NCI-H2107 treated with DMSO at 0.1 percent for 48 hours (cell line): ENCODE data around the gene IL6ST.

ENCODE experiments used
- DNase-seq: peaks from one replicate; lab custom pipeline; 2025; ENCODE audit not compliant: unreplicated experiment; lab: John Stamatoyannopoulos, UW

Gene IL6ST

DNA sequence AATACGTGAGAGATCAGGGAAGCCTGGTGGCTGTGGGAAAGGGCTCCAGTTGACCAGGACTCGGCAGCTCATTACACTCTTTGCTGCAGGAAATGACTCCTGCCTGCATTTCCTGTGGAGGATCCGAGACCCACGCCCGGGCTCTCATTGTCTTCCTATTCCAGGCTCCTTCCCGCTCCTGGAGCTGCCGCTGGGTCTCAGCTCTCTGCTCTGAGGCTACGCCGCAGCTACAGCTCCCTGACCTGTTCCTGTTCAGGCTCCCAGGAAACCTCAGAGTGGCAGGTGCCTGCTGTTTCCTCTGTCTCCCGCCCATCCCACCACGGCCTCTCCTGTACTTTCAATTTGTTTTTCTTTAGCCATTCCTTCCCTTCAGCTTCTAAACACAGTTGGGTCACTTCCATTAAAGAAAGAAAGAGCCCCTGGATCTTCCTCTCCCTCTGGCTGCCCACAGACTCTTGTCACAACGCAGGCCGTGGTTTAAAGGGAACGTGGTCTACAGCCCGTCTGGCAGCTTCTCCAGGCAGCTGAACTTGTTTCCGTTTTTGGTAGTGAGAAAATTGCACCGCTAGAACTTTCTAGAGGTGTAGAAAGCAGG lies 71.5 kb downstream of the IL6ST start:
- no peak for DNase-seq

GRCh38 chr5:55921617-55922016 lies 73.1 kb downstream of the IL6ST start:
- no peak for DNase-seq

DNA sequence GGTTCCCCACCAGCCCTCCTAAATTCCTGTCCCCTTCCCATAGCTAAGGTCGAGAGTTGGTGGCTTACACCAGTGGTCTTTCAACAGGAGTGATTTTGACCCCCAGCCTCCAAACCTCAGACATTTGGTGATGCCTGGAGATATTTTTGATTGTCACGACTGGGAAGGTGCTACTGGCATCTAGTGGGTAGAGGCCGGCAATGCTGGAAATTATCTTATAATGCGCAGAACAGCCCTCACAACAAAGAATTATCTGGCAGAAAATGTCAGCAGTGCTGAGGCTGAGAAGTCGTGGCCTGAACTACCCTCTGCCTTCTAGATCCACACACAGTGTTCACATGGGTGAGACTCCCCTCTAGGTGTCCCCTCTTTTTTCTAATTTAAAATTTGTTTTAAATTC lies 74.0 kb downstream of the IL6ST start:
- peak; percentile 6 for DNase-seq

- no peak for DNase-seq
Measured at GRCh38 chr5:55919625-55920024, 75.1 kb downstream of the IL6ST start.

GRCh38 chr5:55918087-55919035 lies 76.4 kb downstream of the IL6ST start:
- DNase-seq: no peak

DNA sequence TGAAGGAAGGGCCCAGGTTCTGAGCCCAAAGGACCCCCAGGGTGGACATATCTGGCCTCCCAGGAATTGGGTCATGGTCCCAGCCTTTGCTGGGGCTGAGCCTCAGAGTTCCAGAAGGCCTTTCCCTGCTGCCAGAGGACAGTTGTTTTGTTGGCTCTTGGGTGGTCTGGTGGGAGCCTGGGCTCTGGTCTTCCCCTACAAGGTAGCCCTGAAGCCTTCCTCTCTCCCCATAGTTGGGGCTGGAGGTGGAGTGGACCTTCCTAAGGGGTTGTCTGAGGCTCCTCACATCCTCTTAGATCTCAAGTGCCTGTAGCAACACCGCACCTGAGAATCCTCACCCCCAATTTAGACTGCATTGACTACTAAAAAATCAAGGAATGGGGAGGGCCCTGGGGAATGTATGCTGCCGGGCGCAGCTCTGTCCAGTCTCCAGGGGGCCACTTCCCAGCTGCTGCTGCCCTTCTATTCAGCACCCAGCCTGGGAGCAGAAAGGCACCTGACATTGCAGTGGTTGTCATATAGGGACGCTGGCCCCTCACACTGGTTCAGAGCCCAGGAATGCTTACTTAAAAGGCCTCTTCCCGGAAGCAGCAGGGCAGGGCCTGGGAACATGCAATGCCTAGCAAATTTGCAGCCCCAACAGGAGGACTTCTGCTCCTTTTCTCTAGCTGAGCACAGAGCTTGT lies 77.2 kb downstream of the IL6ST start:
- no peak for DNase-seq

GRCh38 chr5:55916986-55917385 lies 77.8 kb downstream of the IL6ST start:
- no peak for DNase-seq

- no peak for DNase-seq
Measured at GRCh38 chr5:55915783-55916182, 79.0 kb downstream of the IL6ST start.

GRCh38 chr5:55914971-55915370 lies 79.8 kb downstream of the IL6ST start:
- no peak for DNase-seq

DNA sequence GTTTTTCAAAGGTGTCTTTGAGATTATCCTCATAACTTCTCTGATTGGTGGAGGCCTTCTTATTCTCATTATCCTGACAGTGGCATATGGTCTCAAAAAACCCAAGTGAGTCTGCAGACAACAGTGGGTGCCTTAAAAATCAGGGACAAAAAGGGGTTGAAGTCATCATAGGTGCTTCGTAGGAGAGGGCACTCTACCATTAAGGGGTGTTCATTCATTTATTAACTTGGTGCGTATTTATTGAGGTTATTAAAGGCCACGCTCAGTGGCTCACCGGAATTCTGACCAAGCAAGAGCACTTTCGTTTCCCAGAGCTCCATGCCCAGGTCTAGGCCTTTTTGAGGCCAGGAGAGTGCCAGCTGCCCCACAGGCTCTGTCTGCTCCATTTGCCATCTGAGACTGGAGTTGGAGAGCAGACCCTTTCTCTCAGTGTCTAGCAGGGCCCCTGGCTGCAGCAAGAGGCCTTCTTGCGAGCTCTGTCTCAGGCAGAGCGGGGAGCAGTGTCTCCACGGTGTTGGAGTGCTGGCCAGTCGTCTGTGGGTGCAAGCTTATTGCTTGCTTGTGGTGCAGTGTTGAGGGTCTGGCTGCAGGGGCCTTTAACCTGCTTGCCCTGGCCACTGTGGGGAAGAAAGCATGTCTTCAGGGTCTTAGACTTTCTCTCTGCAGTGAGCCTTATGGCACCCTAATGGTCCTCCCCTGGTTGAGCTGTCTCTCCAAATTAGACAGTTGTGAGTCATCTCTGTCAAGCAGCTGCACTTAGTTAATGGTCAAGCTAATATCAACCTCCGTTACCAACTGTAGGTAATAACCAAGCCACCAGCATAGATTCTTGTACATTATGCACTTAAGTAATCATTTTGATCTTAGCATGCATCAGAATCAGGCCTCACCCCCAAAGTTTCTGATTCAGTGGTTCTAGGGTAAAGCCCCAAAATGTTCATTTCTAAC lies 81.0 kb downstream of the IL6ST start:
- no peak for DNase-seq

GRCh38 chr5:55911784-55912653 lies 82.7 kb downstream of the IL6ST start:
- no peak for DNase-seq

DNA sequence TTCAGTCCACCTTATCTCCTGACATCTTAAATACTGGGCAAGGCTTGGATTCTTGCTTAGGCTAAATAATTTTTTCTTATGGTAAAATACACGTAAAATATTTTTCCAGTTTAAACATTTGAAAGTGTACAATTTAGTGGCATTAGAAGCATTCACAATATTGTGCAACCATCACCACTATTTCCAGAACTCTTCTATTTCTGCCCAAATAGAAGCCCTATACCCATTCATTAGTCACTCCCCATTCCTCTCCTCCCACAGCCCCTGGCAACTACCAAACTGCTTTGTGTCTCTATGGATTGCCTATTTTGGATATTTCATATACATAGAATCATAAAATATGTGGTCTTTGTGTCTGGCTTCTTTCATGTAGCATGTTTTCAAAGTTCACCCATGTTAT lies 86.0 kb downstream of the IL6ST start:
- no peak for DNase-seq

DNA sequence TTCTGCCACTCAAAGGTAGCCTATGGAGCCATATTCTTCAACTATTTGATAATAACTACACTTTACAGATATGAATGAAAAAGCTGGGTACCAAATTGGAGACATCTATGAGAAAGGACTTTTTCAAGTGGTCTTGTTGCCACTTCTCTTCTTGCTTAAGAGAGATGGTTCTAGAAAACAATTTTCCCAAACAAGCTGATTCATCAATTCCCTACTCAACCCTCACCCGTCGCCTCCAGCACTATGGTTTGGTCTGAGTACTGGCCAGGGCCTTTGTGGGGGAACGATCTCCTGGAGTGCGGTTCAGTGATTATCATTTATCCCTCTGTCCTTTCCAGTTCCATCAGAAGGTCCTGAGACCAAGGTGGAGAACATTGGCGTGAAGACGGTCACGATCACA lies 86.8 kb downstream of the IL6ST start:
- DNase-seq: no peak

GRCh38 chr5:55905251-55905650 lies 89.5 kb downstream of the IL6ST start:
- no peak for DNase-seq

DNA sequence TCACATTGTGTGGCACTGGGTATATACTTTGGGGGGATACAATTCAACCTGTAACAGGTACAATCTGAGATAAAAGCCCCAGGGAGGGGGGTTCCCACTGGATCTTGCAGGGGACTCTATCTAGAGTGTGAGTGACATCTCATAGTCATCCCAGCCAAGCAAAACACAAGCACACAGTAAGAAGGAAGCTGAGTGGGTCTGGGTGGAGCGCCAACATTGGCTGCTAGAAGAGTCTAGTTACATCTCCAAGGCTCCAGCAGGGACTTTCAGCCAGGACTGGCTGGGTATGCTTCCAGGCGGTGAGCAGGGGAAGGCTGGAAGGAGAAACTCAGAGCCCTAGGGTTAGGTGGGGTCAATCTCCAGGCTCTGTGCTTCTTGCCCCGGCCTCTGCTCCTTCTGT lies 90.6 kb downstream of the IL6ST start:
- DNase-seq: no peak

- no peak for DNase-seq
Measured at GRCh38 chr5:55903121-55903701, 91.6 kb downstream of the IL6ST start.

DNA sequence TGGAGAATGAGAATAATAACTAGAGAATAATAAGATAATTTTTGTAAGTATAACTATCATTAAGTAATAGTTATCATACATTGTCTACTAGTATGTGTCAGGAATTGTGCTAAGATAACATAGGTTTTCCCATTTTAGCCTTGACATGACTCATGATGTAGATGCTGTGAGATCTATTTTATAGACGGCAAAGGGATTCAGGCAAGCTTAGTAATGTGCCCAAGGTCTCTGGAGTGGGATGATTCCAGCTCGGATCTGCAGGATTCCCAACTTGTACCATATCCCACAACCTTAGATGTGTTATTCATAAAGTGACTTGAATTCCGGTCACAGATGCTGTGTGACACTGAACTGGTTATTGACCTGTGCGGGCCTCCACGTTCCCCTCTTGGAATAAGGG lies 92.1 kb downstream of the IL6ST start:
- no peak for DNase-seq

- DNase-seq: no peak
Measured at GRCh38 chr5:55900776-55901175, 94.0 kb downstream of the IL6ST start.

- DNase-seq: no peak
Measured at GRCh38 chr5:55900068-55900467, 94.7 kb downstream of the IL6ST start.

DNA sequence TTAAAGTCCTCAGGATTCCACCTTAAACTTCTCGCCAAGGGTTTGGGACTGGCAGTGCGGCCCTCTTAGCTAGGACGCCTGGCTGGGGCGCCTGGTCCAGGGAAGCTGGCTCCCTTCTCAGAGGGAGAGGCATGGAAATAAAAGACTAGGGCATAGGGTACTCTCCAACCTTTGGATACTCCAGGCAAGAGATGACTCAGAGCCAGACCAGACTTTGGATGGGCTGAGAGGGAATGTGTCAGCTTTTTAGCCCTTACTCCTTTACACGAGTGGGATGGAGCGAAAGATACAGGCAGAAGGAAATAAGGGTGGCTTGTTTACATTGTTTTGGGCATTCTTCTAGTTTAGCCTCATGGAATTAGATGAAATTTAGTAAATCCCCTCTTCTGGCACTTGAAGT lies 95.4 kb downstream of the IL6ST start:
- no peak for DNase-seq
